OCI-LY7 (cell line): Measurements from ENCODE around the gene JPH2. TPM values are rescaled to one million over a fixed set of nuclear protein-coding genes. Genes with fewer than 3 reads are reported as not detected.

ENCODE experiments used
- BruUV-seq: library from RNA; stranded (reverse); fragments of 400-500 nt; replicated peaks from 2 replicates; lab custom pipeline; 2021; lab: Mats Ljungman, UMichigan
- CTCF ChIA-PET: fragments of 300-600 bp; sonication (Branson Sonifier 250); formaldehyde crosslinking; loops from one replicate; lab custom pipeline; 2022; ENCODE audit warnings: antibody characterized with exemption; ENCODE audit not compliant: unreplicated experiment; lab: Charles Lee
- POLR2A ChIA-PET: fragments of 300-600 bp; sonication (Branson Sonifier 250); formaldehyde crosslinking; loops from one replicate; lab custom pipeline; 2022; ENCODE audit warnings: antibody characterized with exemption; lab: Charles Lee
- DNase-seq: peaks from one replicate; pipeline ENCODE4 v3.0.0-alpha.2; 2015; ENCODE audit warnings: low spot score
- H2AFZ ChIP-seq: fragments of 200-600 bp; sonication (generic), shearing (Covaris generic); 2 replicates; pipeline ENCODE4 v1.6.1; 2014; ENCODE audit warnings: mild to moderate bottlenecking, antibody characterized with exemption, low read length, moderate library complexity
- H3K27ac ChIP-seq: fragments of 200-600 bp; sonication (generic); 2 replicates; pipeline ENCODE4 v1.5.1; 2014; ENCODE audit warnings: mixed run types, low read depth, mild to moderate bottlenecking, moderate library complexity, low read length, inconsistent platforms; ENCODE audit not compliant: poor library complexity, severe bottlenecking
- H3K36me3 ChIP-seq: fragments of 200-600 bp; sonication (generic); 2 replicates; pipeline ENCODE4 v1.6.1; 2014; ENCODE audit warnings: mild to moderate bottlenecking, antibody characterized with exemption, low read length, moderate library complexity, mixed read lengths; ENCODE audit not compliant: insufficient read depth
- H3K4me1 ChIP-seq: fragments of 200-600 bp; sonication (generic); 2 replicates; pipeline ENCODE4 v1.5.1; 2014; ENCODE audit warnings: mild to moderate bottlenecking, low read length; ENCODE audit not compliant: insufficient read depth, poor library complexity, severe bottlenecking
- H3K4me2 ChIP-seq: fragments of 200-600 bp; sonication (generic); 2 replicates; pipeline ENCODE4 v1.6.1; 2014; ENCODE audit warnings: mild to moderate bottlenecking, low read length
- H3K4me3 ChIP-seq: fragments of 200-600 bp; sonication (generic); 2 replicates; pipeline ENCODE4 v1.5.1; 2014; ENCODE audit warnings: mild to moderate bottlenecking, low read depth, low read length; ENCODE audit not compliant: poor library complexity, severe bottlenecking
- H3K79me2 ChIP-seq: fragments of 200-600 bp; sonication (generic); 2 replicates; pipeline ENCODE4 v1.6.1; 2016; ENCODE audit warnings: low read depth, mild to moderate bottlenecking, low read length, moderate library complexity, mixed read lengths; ENCODE audit not compliant: insufficient read depth
- H3K9me2 ChIP-seq: fragments of 200-600 bp; sonication (generic); 2 replicates; pipeline ENCODE4 v1.6.1; 2016; ENCODE audit warnings: mild to moderate bottlenecking, low read length, mixed read lengths; ENCODE audit not compliant: insufficient read depth
- H3K9me3 ChIP-seq: fragments of 200-600 bp; sonication (generic); 2 replicates; pipeline ENCODE4 v1.6.1; 2014; ENCODE audit warnings: mild to moderate bottlenecking, mixed run types, low read length, mixed read lengths
- H4K20me1 ChIP-seq: fragments of 200-600 bp; sonication (generic); 2 replicates; pipeline ENCODE4 v1.6.1; 2014; ENCODE audit warnings: mild to moderate bottlenecking, antibody characterized with exemption, low read length, moderate library complexity, mixed read lengths; ENCODE audit not compliant: insufficient read depth
- CTCF ChIP-seq: fragments of 200-600 bp; sonication (generic); conservative IDR thresholded peaks from 2 replicates; pipeline ENCODE4 v1.5.1; 2014; ENCODE audit warnings: mild to moderate bottlenecking, antibody characterized with exemption, low read length, moderate library complexity, mixed read lengths
- EZH2phosphoT487 ChIP-seq: fragments of 200-600 bp; sonication (generic); IDR thresholded peaks from 2 replicates; pipeline ENCODE4 v1.6.1; 2018; ENCODE audit warnings: low read depth, borderline replicate concordance, mild to moderate bottlenecking, mixed run types, antibody characterized with exemption, low read length, moderate library complexity, mixed read lengths
- intact Hi-C: fragments of 100-400 bp; cut with micrococcal nuclease; formaldehyde crosslinking; loops from one replicate; pipeline ENCODE4 v1.10.0; 2022; ENCODE audit not compliant: unreplicated experiment
- total RNA-seq, 2 experiments: library from RNA; depleted of rRNA in 1 of 2; stranded (reverse); fragments of >200 nt in 1 of 2; shearing (Covaris generic) in 1 of 2; gene quantifications; 2 replicates each; pipeline ENCODE4 v1.2.3, GENCODE V29; 2014 to 2022

JPH2 gene
- total RNA-seq, 2 experiments from 2014 or later = not detected

- Histone ChIP-seq H3K4me3 (peak overlapping the region; percentile 90), H3K4me1 (peaks cover 24% of the 10 kb centered on the region), H3K36me3 (peaks cover 33% of the 10 kb centered on the region), H3K4me2 (peak overlapping the region; percentile 91), H3K79me2 (peaks cover 66% of the 10 kb centered on the region), H3K27ac (peak overlapping the region; percentile 42), H4K20me1 (peaks cover 30% of the 10 kb centered on the region; the same call in 1 of the 2 replicates), H3K9me2 (no peaks in the 10 kb centered on the region), H3K9me3 (no peaks in the 10 kb centered on the region), H2AFZ (no peak overlapping the region)
- TF ChIP-seq EZH2phosphoT487 (no peak), CTCF (no peak)
- no TSS peak for BruUV-seq
- intact Hi-C loops = no loop called here
- ChIA-PET POLR2A (interaction anchor here (0.6 to 0.7 kb wide), 5 partner anchors 67 to 537 kb away, joined by 3 to 4 read pairs (median 3); no protein-coding TSS in a partner anchor), CTCF (no interaction called here)
- DNase-seq = peak; percentile 46
These were observed 21.2 kb upstream of the JPH2 start for GRCh38 chr20:44208165-44208564.

- Histone ChIP-seq H3K4me1 (peaks cover 24% of the 10 kb centered on the region), H4K20me1 (peaks cover 30% of the 10 kb centered on the region; the same call in 1 of the 2 replicates), H3K9me3 (no peaks in the 10 kb centered on the region), H3K9me2 (no peaks in the 10 kb centered on the region), H2AFZ (no peak overlapping the region), H3K27ac (peak overlapping the region; percentile 42), H3K4me2 (peak overlapping the region; percentile 91), H3K36me3 (peaks cover 43% of the 10 kb centered on the region), H3K79me2 (peaks cover 76% of the 10 kb centered on the region), H3K4me3 (peak overlapping the region; percentile 90)
- TF ChIP-seq CTCF = no peak
- no TSS peak for BruUV-seq
- CTCF ChIA-PET = no interaction called here
- POLR2A ChIA-PET = interaction anchor here (0.5 kb wide), 1 partner anchor 596 kb away, joined by 3 read pairs; no protein-coding TSS in a partner anchor
- intact Hi-C loops = no loop called here
- no peak for DNase-seq
These were observed 20.2 kb upstream of the JPH2 start for GRCh38 chr20:44207126-44207723.

- CTCF ChIA-PET = no interaction called here
- TF ChIP-seq CTCF (no peak), EZH2phosphoT487 (no peak)
- BruUV-seq = no TSS peak
- H2AFZ ChIP-seq = no peak overlapping the region
- peaks cover 30% of the 10 kb centered on the region; the same call in 1 of the 2 replicates for H4K20me1 ChIP-seq
- peaks cover 77% of the 10 kb centered on the region for H3K79me2 ChIP-seq
- peaks cover 53% of the 10 kb centered on the region for H3K36me3 ChIP-seq
- H3K4me1 ChIP-seq = peaks cover 16% of the 10 kb centered on the region
- no peak overlapping the region for H3K4me2 ChIP-seq
- no peak overlapping the region for H3K27ac ChIP-seq
- intact Hi-C loops = no loop called here
- no peaks in the 10 kb centered on the region for H3K9me3 ChIP-seq
- no peaks in the 10 kb centered on the region for H3K9me2 ChIP-seq
- DNase-seq = no peak
- H3K4me3 ChIP-seq = no peak overlapping the region
- POLR2A ChIA-PET = interaction anchor here (0.6 kb wide), 1 partner anchor 256 kb away, joined by 6 read pairs; no protein-coding TSS in a partner anchor
These were observed 19.1 kb upstream of the JPH2 start for GRCh38 chr20:44206132-44206531.
